Measurements from ENCODE around the gene STX18.
"Not testable (repeated sequence)": the region's sequence is repeated elsewhere in the genome, so short reads cannot be mapped to it uniquely, and the experiment has no call there.

The STX18 gene

DNA sequence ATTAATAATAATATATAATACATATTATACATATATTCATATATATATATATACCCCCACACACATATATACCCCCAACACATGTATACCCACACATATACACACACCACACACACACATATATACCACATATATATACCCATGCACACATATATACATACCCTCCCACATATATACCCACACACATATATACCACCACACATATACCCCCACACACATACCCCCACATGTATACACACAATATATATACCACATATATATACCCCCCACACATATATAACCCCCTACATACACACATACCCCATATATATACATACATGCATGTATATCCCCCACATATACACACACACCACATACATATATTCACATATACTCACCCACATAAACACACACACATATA is 103.0 kb downstream of the STX18 start:
- DNase-seq (ENCODE audit: low spot score), result no peak

DNA sequence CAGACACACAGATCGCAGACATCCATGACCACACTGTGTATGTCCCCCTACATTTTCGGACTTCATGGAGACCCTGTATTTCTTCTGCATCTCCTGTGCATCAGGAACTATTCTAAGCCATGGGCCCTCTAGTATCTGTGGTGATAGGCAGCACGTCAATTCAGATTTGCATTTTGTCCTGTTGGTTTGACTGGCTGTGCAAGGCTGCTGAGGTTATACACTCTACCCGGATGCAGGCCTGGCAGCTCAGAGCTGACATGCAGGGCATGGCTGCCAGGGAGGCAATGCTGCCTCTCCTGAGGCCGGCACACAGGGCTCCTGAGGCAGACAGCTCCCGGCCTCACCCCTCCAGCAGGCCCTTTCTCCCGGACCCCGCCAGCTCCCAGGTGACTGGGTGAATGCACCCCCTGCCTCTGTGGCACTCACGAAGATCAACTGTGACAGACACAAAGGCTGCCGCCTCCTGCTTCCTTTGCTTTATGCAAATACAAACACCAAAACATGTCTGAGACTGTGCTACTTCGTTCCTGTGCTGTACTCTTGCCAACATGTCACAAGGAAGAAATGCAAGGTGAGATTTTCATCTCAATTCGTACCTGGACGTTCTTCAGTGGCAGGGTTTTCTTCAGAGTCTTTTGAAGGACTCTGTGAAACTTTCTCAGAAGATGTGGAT is 103.9 kb downstream of the STX18 start:
- no peak for DNase-seq (ENCODE audit: low spot score)

DNA sequence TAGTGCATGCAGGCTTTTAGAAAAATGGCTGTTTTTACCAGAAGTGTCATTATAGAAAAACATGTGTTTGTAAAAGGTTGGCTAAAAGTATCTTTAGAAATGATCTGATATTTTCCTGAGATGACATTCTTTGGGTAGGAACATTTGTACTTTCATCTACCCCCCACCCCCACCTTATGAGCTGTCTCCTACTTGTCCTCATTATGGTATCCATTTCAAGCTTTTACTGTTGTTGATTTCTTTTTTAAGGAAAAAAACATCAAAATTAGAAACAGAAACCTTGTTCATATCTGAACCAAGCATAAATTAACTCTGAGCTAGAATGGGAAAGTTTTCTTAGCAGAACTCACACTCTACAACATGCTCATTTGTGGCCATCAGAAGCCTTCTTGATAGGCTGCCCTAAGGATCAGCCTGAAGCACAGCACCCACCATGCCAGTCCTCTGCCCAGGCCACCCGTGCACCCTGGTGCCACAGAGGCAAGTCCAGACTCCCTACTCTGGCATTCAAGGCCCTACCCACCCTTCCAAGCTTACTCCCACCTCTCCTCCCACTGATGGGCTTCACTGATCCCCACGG is 105.5 kb downstream of the STX18 start:
- no peak for DNase-seq (ENCODE audit: low spot score)

DNA sequence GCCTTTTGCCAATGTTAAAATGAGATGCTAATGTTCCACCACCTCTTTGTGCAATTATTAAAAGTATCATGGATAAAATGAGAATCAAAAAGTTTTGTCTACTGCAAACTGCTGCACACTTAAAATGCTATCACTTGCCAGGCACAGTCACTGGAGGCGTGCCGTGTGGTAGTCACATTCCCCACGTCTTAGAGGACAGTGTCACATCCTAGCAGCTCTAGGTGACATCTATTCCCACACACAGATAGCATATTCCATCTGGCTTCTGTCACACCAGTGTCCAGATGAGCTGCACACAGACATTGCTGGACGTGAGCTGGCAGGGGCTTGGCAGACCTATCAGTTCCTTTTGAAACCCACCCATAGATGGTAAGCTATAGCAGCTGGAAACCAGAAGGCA is 107.9 kb downstream of the STX18 start:
- DNase-seq (ENCODE audit: low spot score), result no peak

DNA sequence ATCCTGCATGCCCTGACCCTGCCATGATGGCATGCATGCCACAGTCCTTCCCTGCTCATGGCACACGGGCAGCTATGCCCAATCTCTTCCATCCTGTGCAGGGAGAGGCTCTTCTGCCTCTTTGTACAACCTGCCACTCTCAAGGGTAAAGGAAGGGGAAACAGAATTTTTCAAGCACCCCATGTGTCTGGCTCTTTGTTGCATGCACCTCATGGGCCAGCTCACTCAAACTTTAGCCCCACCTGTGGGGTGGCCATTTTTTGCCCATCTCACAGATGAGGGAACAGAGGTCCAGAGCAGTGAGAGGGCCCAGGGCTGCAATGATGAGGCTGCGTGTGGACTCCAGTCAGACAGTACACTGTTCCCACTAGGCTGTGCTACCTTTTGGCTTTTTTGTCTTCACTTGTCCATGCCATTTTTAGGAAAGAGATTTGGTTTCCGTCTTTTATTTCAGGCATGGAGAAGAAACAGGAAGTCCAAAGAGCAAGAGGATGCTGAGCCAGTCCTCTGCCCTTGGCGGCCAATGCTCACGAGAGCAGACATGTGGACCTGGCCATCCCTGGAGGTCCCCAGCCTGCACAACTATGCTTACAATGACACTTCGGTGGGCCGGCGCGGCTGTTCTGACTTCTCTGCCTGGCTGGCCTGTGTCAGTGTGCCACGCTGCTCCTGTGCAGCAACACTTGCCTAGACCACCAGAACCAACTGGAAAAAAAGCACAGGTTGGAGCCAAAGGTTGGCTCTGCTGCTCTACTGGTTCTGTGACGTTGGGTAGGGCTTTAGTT is 109.3 kb downstream of the STX18 start:
- no peak for DNase-seq (ENCODE audit: low spot score)

DNA sequence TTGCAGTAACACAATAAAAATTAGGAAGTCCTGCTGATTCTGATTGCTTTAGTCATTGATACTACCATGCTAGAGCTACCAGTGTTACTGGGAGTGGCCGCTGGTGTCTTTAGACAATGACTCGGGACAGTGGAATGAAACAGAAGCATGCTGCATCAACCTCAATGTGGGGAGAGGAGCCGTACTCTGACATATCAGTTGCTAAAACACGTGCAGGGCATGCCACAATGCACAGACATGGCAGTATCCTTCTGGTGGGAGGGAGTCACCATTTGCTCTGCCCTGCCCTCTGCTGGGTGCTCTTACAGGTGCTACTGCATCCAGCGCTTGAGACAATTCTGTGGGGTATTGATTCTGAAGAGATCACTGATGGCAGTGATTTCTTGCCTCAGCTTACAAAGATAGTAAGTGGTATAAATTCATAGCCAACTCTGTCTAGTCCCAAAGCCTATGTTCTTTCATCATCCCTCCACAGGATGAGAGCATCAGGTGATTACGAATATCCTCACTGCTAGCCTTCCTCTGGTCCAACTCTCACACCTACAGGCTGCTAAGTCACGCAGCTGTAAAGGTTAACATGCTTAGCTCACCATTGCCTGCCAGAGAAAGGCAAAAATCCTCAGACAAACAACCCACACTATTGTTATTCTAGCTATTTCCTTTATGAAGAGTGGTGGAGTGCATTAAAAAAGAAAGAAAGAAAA is 111.2 kb downstream of the STX18 start:
- DNase-seq (ENCODE audit: low spot score), result peak; percentile 90

DNA sequence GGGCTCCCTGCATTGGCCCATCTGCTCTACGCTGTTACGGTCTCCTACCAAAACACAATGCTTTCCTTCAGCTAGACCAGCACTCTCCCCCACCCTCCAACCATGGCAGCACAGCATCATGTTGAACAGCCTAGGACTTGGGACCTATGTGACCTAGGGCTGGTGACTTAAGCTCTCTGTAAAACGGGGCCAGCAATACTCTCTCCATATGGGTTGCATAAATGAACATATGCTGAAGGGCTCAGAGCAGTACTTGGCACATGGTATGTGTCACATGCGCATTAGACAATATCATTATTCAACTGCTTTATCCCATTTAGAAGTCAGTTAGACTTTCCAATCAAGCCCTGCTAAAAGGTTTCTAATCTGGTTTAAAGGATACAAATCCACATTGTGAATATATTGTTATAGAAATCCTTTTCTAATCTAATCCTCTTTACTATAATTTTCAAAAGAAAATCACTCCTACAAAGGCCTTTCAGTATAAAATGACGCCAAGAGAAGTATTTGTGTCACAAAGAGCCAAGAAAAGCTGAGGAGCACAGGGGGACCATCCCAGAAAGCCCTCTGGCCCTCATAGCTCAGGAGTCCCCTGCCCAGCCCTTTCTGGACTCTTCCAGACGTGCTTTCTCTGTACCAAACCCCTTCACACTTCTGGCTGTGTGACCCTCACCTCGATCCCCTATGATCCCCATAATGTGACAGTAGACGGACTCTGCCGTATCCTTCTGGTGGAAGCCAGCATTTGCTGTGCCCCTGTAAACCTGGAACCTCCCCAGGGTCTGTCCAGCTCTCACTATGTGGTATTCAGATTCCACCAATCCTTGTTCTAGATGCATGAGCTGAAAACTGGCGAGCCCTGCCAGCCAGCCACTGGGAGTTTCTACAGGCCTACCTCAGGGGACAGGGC is 112.6 kb downstream of the STX18 start:
- DNase-seq (ENCODE audit: low spot score), result no peak

DNA sequence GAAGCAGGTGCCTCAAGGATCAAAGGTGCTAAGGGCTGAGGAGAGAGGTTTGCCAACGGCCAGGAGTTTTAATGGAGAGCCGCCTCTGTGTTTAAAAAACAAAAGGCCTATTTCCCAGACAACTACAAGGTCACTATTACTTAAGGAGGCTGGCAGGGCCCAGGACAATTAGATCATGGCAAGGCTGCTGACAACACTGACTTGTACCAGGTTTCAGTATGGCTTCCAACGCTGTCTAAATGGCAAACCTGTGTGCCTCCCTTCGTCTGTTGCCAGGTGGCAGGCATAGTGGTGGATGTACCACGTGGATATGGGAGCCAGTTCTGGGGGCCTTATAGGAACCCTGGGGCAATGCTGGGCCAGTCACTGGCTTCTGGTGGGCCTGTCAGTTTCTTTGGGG is 114.0 kb downstream of the STX18 start:
- DNase-seq (ENCODE audit: low spot score), result no peak

DNA sequence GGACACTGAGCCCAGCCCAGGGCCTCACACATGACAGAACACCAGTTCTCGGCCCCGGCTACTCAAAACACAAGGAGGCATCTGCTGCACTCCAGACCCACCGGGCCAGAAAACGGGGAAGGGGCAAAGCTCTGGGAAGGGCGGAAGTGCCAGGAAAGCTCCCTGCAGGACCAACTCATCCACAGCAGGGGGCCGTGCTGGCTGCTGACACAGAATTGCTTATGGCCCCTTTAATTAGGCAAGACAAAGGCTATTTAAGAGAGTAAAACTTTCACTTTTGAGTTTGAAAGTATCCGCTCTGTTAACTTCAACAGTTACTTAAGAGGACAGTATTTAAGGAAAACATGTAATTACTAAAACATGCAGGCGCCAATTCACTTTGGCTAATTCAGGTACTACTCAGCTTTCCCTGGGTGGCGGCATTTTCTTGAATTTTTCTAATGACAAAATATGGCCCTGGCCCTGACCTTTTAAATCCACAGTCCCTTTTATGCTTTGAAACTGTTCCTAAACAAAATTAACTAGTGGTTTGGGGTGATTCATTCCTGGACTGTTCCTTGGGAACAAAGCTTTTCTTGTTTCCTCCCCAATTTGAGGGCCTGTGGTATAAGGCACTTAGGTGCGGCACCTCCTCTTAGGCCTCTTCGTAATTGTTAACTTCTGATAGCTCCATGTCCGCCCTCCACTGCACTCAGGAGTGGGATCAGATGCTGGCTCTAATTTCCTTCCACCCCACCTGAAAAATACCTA is 114.6 kb downstream of the STX18 start:
- no peak for DNase-seq (ENCODE audit: low spot score)

DNA sequence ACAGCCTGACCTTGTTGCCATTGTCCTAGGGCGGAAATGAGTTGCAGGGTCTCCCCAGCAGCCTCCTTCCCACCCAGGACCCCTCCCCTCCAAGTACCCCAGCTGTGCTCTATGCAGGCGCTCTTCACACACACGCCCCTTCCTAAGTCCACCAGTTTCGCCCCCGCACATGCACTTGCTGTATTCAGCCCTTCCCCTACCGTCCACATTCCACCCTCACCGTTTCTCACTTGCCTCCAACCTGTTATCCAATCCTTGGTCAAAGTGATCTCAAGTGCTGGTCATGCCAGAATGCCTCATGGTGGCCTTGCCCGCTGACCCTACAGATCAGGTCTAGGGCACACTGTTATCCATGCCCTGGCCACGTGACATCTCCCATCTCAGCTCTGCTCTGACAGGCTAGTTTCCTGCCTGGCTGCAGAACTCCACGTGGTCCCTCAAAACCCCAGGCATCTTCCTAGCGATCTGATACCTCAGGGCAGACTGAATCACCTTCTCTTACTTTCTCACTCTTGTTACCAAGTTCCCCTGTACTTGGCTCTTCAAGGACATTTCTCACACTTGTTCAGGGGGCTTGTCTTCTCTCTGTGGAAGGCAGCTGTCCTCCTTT is 115.2 kb downstream of the STX18 start:
- no peak for DNase-seq (ENCODE audit: low spot score)

DNA sequence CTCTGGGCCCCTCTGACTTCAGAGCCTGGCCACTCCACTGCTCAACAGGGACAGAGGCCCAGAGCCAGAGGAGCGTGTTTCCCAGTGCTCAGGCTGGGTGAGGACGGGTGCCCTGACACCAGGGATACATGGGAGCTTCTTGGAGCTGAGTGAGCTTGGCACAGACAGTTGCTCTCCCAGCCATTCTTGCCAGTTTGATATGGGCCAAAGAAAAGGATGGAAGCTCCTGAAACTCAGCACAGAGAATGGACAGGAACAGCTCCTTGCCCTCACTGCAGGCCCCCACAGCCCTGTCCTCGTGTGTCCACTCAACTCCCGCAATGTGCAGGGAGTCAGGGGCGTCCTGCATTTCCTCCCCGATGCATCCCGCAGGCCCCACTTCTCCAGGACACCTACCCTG is 116.2 kb downstream of the STX18 start:
- no peak for DNase-seq (ENCODE audit: low spot score)

DNA sequence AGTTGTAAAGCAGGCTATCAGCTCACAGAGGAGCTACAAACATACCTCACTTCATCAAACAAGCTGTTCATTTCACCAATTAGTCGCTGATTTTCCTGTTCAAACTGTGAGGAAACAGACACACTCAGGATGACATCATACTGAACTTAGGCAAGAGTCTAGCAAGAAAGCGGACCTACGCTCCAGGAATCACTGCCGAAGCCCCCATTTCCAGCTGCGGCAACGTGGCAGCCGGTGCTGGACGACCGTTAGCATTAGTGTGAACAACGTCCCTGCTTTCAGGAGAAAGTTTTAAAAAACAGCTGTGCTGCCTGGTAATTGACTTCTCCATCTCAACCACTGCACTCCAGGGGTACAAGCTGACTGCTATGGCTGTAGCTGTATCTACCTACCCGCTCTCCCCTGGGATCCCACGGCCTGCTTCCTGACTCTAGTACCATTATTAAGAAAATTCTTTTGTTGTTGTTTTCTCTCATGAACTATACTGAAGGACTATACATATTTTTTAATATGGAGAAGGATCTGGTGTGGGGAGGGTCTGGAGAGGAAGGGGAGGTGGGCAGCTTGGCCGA is 116.6 kb downstream of the STX18 start:
- DNase-seq (ENCODE audit: low spot score), result no peak

DNA sequence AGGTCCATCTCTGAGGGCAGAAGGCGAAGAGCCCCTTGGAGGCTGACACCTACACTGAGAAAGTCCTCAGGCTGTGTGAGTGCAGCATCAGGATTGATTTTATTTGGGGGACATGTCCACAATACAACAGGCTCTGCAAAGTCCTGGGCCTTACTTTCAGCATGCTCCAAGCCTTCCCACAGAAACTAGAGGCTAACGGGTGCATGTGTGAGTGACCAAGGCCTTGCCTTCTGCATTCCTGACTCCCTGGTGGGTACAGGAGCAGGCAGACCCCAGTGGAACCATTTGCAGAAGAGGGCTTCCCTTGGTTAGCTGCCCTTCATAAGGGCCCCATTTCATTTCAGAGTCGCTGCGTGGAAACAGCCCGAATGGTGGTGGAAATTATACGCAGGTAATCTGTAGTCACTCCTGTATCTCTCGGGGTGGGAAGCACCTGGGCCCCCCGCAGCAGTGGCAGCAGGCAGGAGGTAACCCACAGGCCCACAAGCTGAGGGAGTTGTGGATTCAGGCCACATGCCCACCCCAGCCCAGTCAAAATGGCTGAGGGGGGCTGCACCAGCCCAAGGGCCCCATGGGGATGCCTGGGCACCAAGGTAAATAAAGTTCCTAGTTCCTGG is 117.2 kb downstream of the STX18 start:
- no peak for DNase-seq (ENCODE audit: low spot score)

DNA sequence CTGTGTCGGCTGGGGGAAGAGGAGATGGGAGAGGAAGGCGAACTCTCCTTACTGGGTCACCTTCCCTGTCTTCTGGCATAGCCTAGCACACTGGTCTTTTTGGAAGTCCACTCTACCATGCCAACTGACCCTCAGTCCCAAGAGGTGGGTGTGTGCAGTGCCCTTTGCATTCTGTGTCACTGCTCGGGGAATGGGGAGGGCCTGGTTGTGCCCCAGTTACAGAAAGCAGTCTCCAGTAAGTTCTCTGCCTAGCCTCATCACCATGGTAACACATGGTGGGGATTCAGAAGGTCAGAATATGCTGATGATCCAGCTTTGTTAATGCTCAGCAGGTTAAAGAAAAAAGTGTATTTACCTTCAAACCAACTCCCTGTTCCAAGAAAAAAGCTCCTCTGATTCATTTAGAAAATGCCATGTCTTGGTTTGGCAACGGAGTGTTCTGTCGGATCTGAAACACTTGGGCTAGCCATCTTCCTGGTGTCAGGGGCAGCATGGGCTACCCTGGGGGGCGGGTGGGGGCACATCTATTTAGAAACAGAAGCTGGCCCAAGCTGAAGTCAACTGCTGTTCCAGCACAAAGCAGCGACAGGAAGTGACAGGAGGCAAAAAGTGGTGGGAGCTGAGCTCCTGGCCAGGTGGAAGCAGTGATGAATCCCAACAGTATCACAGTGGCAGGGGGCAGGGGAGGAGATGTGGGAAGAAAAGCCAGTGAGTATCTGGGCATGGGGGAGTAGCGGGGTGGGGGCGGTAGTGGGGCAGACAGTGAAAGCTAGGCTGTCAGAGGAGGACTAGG is 117.9 kb downstream of the STX18 start:
- DNase-seq (ENCODE audit: low spot score), result no peak

DNA sequence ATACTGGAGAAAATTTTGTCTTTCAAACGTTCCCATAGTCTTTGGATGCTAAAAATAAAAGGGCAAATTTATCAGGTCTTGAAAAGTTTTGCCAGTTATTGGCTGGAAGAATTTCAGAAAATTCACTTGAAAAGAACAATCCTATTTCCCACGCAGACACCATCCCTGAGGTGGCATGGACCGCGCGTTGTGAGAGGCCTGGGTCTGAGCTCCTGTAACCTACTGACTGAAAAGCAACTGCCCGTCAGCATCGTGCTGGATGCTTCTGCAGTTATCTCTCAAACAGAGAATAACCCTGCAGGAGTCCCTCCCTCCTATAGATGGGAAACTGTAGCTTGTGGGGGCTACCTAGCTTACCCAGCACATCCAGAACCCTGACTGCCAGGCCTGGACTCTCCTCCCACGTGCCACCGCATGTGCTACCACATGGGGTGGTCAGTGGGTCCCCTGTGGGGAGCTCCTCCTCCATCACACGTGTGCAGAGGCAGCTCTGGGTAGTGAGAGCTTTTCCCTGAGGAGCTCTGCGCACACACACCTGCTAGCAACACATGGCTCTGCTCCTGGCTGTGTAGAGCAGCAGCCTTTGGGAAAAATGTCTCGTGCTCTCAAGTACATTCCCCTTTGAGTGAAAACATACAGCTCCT is 118.9 kb downstream of the STX18 start:
- no peak for DNase-seq (ENCODE audit: low spot score)

DNA sequence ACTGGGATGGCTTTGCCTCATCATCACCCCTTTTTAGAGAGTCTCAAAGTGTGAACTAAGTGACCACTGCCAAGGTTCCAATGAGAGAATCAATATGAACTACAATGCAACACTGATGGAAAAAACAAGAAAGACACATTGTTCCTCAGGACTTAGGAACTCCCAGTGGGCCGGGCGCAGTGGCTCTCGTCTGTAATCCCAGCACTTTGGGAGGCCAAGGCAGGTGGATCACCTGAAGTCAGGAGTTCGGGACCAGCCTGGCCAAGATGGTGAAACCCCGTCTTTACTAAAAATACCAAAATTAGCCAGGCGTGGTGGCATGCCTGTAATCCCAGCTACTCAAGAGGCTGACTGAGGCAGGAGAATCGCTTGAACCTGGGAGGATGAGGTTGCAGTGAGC is 119.7 kb downstream of the STX18 start:
- not testable (repeated sequence) for DNase-seq (ENCODE audit: low spot score)

DNA sequence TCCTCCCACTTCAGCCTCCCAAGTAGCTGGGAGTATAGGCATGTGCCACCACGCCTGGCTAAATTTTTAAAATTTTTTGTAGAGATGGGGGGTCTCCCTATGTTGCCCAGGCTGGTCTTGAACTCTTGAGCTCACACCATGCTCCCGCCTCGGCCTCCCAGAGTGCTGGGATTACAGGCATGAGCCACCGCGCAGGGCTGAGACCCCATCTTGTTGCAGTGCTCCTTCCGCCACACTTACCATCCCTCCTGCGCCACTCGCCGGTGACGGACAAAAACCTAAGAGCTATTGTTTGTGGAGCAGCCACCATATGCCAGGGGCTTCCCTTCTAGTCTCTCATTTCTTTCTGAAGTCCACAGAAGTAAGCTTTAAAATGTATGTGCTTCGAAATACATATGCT is 120.5 kb downstream of the STX18 start:
- DNase-seq (ENCODE audit: low spot score), result no peak

DNA sequence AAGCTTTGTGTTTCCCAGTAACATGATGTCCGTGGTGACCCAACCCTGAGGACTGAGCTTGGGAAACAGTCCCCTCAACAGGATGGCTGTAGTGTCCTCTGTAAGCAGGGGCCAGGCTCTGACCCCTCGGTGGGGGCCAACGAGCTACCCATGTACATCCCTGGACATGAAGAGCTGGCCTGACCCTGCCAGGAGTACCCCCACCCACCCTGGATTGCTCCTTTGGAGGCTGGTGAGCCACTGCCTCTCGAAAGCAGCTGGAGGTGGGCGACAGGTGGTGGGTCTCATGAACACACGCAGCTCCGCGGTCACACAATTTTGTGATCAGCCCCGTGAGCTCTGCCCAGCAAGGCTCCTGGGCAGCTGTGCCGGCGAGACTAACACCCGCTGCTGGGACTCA is 121.4 kb downstream of the STX18 start:
- no peak for DNase-seq (ENCODE audit: low spot score)

Measured in AG08396 (cell line).